Activated CD4-positive, CD25-positive, alpha-beta regulatory T cell treated with anti-CD3 and anti-CD28 coated beads, Interleukin-2, amount 50 U/mL, for 24 hours (primary cell): ENCODE measurements around the gene ANO9.
"Not testable (repeated sequence)": the region's sequence is repeated elsewhere in the genome, so short reads cannot be mapped to it uniquely, and the experiment has no call there.

ENCODE experiments used
- ATAC-seq, 2 donors: fragments of 150-1000 bp; cut with Tn5 transposase; one replicate each; pipeline ENCODE4 v1.10.0; 2021; ENCODE audit warnings: mild to moderate bottlenecking in 1 of 2, moderate library complexity in 1 of 2

The ANO9 gene

GRCh38 chr11:432501-433100 is 9.2 kb downstream of the ANO9 start:
- ATAC-seq = no peak

GRCh38 chr11:431921-432320 is 9.9 kb downstream of the ANO9 start:
- ATAC-seq = no peak

GRCh38 chr11:429931-430456 is 11.8 kb downstream of the ANO9 start:
- no peak for ATAC-seq

GRCh38 chr11:429391-429790 is 12.4 kb downstream of the ANO9 start:
- no peak for ATAC-seq

GRCh38 chr11:428295-428694 is 13.5 kb downstream of the ANO9 start:
- no peak for ATAC-seq

GRCh38 chr11:426851-427250 is 15.0 kb downstream of the ANO9 start:
- ATAC-seq = no peak

GRCh38 chr11:425301-425700 is 16.5 kb downstream of the ANO9 start:
- ATAC-seq = no peak

- ATAC-seq = not testable (repeated sequence)
Measured at GRCh38 chr11:424766-425165, 17.0 kb downstream of the ANO9 start.

- no peak for ATAC-seq
Measured at GRCh38 chr11:424232-424631, 17.6 kb downstream of the ANO9 start.

- no peak for ATAC-seq
Measured at GRCh38 chr11:422249-422656, 19.6 kb downstream of the ANO9 start.

- no peak for ATAC-seq
Measured at GRCh38 chr11:420911-421321, 20.9 kb downstream of the ANO9 start.

- no peak for ATAC-seq
Measured at GRCh38 chr11:420054-420910, 21.5 kb downstream of the ANO9 start.

GRCh38 chr11:419248-420005 is 22.4 kb downstream of the ANO9 start:
- ATAC-seq = no peak

- no peak for ATAC-seq
Measured at GRCh38 chr11:418343-419247, 23.2 kb downstream of the ANO9 start.

- no peak for ATAC-seq
Measured at GRCh38 chr11:417652-418342, 24.0 kb downstream of the ANO9 start.

GRCh38 chr11:416757-417621 is 24.8 kb downstream of the ANO9 start:
- peak; percentile 15 to 43 for ATAC-seq

GRCh38 chr11:416051-416756 is 25.6 kb downstream of the ANO9 start:
- peak in 1 of 2 donors; percentile 3 for ATAC-seq

GRCh38 chr11:415640-416041 is 26.2 kb downstream of the ANO9 start:
- ATAC-seq = no peak

- peak; percentile 26 to 31 for ATAC-seq
Measured at GRCh38 chr11:414318-414857, 27.4 kb downstream of the ANO9 start.
